VCaP (cell line): ENCODE data around the gene KCNH8.
A peak's percentile ranks its signal among the peaks of the same experiment; 100 is the strongest.
"Not testable (repeated sequence)": the region's sequence is repeated elsewhere in the genome, so short reads cannot be mapped to it uniquely, and the experiment has no call there.

Experiments
- H3K27ac ChIP-seq: fragments of 450-650 bp; 2 replicates; pipeline ENCODE4 v1.5.1; 2017
- TF ChIP-seq, protein P1 (sequence below): fragments of 450-650 bp; conservative IDR thresholded peaks from 2 replicates; pipeline ENCODE4 v1.5.1; 2017; ENCODE audit warnings: mild to moderate bottlenecking, moderate library complexity

The KCNH8 gene

DNA sequence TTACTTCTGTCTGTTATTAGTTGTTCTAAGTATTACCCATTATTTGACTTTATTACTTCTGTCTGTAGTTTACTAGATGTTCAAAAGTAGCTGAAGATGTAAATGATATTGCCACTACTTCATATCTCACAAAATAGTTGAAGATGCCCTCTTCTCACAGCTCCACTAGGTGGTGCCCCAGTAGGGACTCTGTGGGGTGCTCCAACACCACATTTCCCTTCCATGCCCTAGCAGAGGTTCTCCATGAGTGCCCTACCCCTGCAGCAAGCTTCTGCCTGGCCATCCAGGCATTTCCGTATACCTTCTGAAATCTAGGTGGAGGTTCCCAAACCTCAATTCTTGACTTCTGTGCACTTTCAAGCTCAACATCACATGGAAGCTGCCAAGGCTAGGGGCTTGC, 80.8 kb downstream of the KCNH8 start:
- TF ChIP-seq, protein P1, sequence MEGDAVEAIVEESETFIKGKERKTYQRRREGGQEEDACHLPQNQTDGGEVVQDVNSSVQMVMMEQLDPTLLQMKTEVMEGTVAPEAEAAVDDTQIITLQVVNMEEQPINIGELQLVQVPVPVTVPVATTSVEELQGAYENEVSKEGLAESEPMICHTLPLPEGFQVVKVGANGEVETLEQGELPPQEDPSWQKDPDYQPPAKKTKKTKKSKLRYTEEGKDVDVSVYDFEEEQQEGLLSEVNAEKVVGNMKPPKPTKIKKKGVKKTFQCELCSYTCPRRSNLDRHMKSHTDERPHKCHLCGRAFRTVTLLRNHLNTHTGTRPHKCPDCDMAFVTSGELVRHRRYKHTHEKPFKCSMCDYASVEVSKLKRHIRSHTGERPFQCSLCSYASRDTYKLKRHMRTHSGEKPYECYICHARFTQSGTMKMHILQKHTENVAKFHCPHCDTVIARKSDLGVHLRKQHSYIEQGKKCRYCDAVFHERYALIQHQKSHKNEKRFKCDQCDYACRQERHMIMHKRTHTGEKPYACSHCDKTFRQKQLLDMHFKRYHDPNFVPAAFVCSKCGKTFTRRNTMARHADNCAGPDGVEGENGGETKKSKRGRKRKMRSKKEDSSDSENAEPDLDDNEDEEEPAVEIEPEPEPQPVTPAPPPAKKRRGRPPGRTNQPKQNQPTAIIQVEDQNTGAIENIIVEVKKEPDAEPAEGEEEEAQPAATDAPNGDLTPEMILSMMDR = no peak
- no peak overlapping the region for H3K27ac ChIP-seq

DNA sequence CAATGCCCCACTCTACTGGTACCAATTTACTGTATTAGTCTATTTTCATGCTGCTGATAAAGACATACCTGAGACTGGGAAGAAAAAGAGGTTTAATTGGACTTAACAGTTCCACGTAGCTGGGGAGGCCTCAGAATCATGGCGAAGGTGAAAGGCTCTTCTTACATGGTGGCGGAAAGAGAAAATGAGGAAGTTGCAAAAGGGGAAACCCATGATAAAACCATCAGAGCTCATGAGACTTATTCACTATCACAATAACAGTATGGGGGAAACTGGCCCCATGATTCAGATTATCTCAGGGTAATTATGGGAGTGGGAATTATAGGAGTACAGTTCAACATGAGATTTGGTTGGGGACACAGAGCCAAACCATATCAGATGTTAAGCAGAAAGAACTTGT, 81.6 kb downstream of the KCNH8 start:
- not testable (repeated sequence) for H3K27ac ChIP-seq

DNA sequence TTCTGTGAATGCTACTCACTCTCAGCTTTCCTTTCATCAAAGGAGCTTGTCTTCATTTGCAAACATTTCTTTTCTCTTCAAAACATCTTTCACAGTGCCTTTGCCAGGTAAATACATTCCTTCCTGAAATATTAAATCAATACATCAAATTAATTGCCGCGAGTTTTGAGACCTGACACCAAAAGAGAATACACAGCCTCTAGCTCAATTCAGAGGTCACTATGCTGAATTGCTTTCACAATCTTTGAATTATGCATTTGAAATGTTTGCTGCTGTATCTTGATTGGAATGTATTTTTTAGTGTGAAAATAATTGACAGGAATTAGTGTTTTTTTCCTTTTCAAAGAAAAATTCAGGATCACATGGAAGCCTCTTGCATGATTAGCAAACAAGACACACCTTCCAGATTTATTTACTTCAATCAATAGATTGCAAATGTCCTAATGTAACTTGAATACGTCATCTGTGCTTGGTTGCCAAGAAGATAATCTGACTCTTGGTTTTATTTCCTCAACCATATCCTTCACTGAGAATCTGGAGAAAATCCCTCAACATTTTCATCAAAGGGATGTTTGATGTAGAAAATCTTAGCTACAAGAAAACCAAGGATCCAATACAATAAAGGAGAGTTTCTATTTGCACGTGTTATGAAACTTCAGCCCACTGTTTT, 83.6 kb downstream of the KCNH8 start:
- H3K27ac ChIP-seq = no peak overlapping the region
- TF ChIP-seq, protein P1 = no peak

DNA sequence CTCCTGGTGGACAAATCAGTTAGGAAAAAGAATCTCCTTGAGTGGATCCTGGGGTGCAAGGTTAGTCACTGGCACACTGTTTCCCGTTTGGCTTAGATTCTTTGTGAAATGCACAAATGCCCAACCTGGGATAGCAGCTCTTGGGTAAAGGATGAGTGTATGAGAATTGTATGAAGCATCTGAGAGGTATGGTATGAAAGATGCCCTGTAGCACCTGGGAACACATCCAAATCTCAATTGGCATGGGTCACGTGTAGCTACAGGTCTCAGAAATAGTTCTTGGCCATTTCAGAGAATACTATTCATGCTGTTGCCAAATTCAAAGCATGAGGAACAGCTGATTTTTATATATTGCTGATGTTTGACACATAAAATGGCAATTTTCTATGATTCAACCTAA, 84.3 kb downstream of the KCNH8 start:
- TF ChIP-seq, protein P1 = no peak
- no peak overlapping the region for H3K27ac ChIP-seq

DNA sequence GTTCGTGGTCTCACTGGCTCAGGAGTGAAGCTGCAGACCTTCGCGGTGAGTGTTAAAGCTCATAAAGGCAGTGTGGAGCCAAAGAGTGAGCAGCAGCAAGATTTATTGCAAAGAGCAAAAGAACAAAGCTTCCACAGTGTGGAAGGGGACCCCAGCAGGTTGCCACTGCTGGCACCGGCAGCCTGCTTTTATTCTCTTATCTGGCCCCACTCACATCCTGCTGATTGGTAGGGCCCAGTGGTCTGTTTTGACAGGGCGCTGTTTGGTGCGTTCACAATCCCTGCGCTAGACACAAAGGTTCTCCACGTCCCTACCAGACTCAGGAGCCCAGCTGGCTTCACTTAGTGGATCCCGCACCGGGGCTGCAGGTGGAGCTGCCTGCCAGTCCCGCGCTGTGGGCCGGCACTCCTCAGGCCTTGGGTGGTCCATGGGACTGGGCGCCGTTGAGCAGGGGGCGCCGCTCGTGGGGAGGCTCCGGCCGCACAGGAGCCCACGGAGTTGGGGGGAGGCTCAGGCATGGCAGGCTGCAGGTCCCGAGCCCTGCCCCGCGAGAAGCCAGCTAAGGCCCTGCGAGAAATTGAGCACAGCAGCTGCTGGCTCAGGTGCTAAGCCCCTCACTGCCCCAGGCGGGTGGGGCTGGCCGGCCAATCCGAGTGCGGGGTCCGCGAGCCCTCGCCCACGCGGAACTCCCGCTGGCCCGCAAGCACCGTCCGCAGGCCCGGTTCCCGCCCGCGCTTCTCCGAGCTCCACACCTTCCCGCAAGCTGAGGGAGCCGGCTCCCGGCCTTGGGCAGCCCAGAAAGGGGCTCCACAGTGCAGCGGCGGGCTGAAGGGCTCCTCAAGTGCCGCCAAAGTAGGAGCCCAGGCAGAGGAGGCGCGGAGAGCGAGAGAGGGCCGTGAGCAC, 85.8 kb downstream of the KCNH8 start:
- not testable (repeated sequence) for H3K27ac ChIP-seq

DNA sequence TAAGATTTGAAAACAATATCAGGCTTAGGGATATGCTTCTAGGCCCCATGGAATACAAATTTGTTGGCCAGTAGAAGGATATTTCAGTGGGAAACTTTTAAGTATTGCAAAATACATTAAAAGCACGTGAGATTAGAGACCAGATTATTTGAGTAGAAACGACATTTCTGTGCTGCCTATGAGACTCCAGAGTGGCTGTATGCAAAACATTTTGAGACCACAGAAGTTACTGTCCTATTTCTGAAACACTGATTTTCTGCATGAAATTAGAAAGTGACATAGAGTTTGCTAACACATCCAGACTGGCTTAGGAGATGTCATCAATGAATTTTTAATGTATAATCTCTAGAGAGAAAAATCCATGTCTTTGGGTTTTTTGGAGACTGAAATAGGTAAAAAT, 99.8 kb downstream of the KCNH8 start:
- TF ChIP-seq, protein P1 = no peak
- H3K27ac ChIP-seq = peak overlapping the region; percentile 71

DNA sequence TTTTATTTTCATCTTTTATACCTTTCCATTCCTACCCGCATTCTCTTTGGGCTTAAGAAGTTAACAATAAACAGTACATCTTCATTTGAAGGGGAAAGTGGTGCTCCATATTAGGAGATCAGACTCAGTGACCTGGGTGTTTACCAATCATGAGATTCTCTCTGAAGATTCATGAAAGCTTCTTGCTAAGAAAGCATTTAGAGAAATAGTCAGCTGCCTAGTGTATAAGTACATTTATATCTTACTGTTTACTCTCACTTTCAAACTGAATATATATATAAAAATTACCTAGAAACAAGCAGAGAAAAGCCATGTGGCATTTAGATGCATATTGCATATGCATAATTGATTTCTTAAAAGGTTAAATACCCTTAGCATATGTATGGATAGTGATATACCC, 100.5 kb downstream of the KCNH8 start:
- TF ChIP-seq, protein P1 = no peak
- H3K27ac ChIP-seq = no peak overlapping the region

DNA sequence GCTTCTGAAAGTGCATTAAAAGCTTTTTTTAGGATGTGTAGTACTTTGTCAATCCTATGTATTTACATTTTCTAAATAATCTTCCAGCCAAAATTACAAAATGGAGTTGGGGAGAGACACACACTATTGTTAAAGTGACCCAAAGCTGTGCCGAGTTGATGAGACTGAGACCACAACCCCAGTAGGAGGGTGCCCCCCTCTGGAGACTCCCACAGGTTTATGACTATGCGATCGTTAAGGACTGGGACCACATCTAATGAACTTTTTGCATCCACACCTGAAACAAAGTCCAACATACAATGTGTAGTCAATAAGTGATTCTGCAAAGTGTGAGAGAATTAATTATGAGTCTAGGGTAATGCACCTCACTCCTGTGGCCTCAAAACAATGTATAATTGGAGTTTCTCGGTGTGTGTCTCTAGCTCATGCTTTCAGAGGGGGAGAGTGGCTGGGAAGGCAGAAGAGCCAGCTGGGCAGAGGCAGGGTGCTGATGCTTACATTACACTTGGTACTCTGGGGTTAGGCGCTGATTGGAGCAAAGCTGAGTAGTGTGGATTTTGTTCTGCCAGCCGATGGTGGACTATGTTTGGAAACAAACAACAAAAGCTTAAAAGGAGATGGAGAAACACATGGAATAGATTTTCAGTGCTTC, 102.8 kb downstream of the KCNH8 start:
- TF ChIP-seq, protein P1 = no peak
- H3K27ac ChIP-seq = no peak overlapping the region
